Common myeloid progenitor, CD34-positive (primary cell): ENCODE data around the gene GRPEL2.
A peak's percentile ranks its signal among the peaks of the same experiment; 100 is the strongest.

Experiments used
- CTCF ChIA-PET: fragments of 350-600 bp; sonication (Branson Sonifier 250); formaldehyde crosslinking; loops from one replicate; lab custom pipeline; 2021; ENCODE audit warnings: antibody characterized with exemption; lab: Charles Lee
- POLR2A ChIA-PET: fragments of 350-600 bp; sonication (Branson Sonifier 250); formaldehyde crosslinking; loops from one replicate; lab custom pipeline; 2021; ENCODE audit warnings: antibody characterized with exemption; lab: Charles Lee
- DNase-seq, 3 donors: peaks; one replicate each; pipeline versions ENCODE4 v3.0.0 to v3.0.0-alpha.2; 2013
- H3K27ac ChIP-seq, 2 experiments: 1 replicate in 1 of 2; 2 replicates in 1 of 2; pipeline ENCODE4 v1.7.0; 2013; ENCODE audit warnings: inconsistent platforms in 2 of 2, low read length in 2 of 2, mild to moderate bottlenecking in 2 of 2, low read depth in 1 of 2, moderate library complexity in 1 of 2; ENCODE audit not compliant: severe bottlenecking in 2 of 2, insufficient read depth in 1 of 2, poor library complexity in 1 of 2
- H3K27me3 ChIP-seq, 5 experiments: replicated peaks in 2 of 5; 1 replicate in 3 of 5; 2 replicates in 2 of 5; pipeline versions ENCODE4 v1.6.1 to v1.7.0; 2013; ENCODE audit warnings: low read length in 4 of 5, mild to moderate bottlenecking in 2 of 5, moderate library complexity in 2 of 5, inconsistent platforms in 1 of 5; ENCODE audit not compliant: insufficient read depth in 5 of 5, control insufficient read depth in 4 of 5
- H3K36me3 ChIP-seq, 4 experiments: 1 replicate in 2 of 4; 2 replicates in 2 of 4; pipeline versions ENCODE4 v1.6.1 to v1.7.0; 2013; ENCODE audit warnings: low read length in 3 of 4, control low read depth in 1 of 4, mild to moderate bottlenecking in 1 of 4; ENCODE audit not compliant: control insufficient read depth in 4 of 4, insufficient read depth in 4 of 4
- H3K4me1 ChIP-seq, 4 experiments: 1 replicate in 3 of 4; 2 replicates in 1 of 4; pipeline versions ENCODE4 v1.6.1 to v1.7.1; 2013; ENCODE audit warnings: low read length in 3 of 4, mild to moderate bottlenecking in 3 of 4, control low read depth in 1 of 4, inconsistent platforms in 1 of 4, moderate library complexity in 1 of 4; ENCODE audit not compliant: control insufficient read depth in 4 of 4, insufficient read depth in 4 of 4; ENCODE audit errors: control extremely low read depth in 1 of 4
- H3K4me3 ChIP-seq, 7 experiments: 1 replicate in 4 of 7; 2 replicates in 3 of 7; pipeline versions ENCODE4 v1.5.1 to v1.7.0; 2013; ENCODE audit warnings: mild to moderate bottlenecking in 7 of 7, low read length in 6 of 7, moderate library complexity in 6 of 7, inconsistent platforms in 2 of 7, low read depth in 2 of 7, control low read depth in 1 of 7; ENCODE audit not compliant: insufficient read depth in 4 of 7, control insufficient read depth in 1 of 7; ENCODE audit errors: extremely low read depth in 1 of 7
- H3K9me3 ChIP-seq, 5 experiments: 1 replicate in 4 of 5; 2 replicates in 1 of 5; pipeline versions ENCODE4 v1.6.1 to v1.7.1; 2013; ENCODE audit warnings: low read length in 4 of 5, mild to moderate bottlenecking in 2 of 5, inconsistent platforms in 1 of 5, low read depth in 1 of 5, moderate library complexity in 1 of 5; ENCODE audit not compliant: control insufficient read depth in 4 of 5, insufficient read depth in 2 of 5; ENCODE audit errors: control extremely low read depth in 1 of 5
- WGBS: methylation state at CpG from one replicate; pipeline ENCODE4 v1.1.5; 2013; ENCODE audit not compliant: insufficient coverage; 5-methylcytosine and 5-hydroxymethylcytosine counted together

Gene GRPEL2

GRCh38 chr5:149378241-149378820 lies 33.0 kb downstream of the GRPEL2 start:
- H3K4me1 ChIP-seq = no peaks in the 10 kb centered on the region
- no peak for DNase-seq
- CTCF ChIA-PET = interaction anchor here (1.8 to 14.2 kb wide), 5 partner anchors 12 to 62 kb away, joined by 4 to 209 read pairs (median 10); partner anchors contain the start of gene PCYOX1L
- H3K36me3 ChIP-seq = no peaks in the 10 kb centered on the region
- H3K27me3 ChIP-seq = no peaks in the 10 kb centered on the region
- H3K4me3 ChIP-seq = no peak overlapping the region
- H3K27ac ChIP-seq = no peak overlapping the region
- no peaks in the 10 kb centered on the region for H3K9me3 ChIP-seq
- POLR2A ChIA-PET = no interaction called here
- WGBS = 96% methylated on average over 4 of the region's 5 CpGs

GRCh38 chr5:149379177-149379761 lies 34.0 kb downstream of the GRPEL2 start, which contains the start of gene IL17B:
TSS of gene IL17B (minus strand) at chr5:149379292. CDS start at chr5:149379225, 67 bp downstream.
- Histone ChIP-seq H3K27me3 (no peaks in the 10 kb centered on the region), H3K36me3 (no peaks in the 10 kb centered on the region), H3K4me3 (no peak within 1 kb of the TSS), H3K4me1 (no peaks in the 10 kb centered on the region), H3K9me3 (no peaks in the 10 kb centered on the region), H3K27ac (no peak within 1 kb of the TSS)
- DNase-seq = no peak
- ChIA-PET POLR2A (no interaction called here), CTCF (interaction anchor here (0.9 to 14.2 kb wide), 12 partner anchors 10 to 243 kb away, joined by 3 to 209 read pairs (median 4); partner anchors contain the start of genes CSNK1A1 and PCYOX1L)
- WGBS = 96% methylated on average over 19 of the region's 22 CpGs

- CTCF ChIA-PET = interaction anchor here (0.8 to 14.2 kb wide), 15 partner anchors 10 to 243 kb away, joined by 3 to 209 read pairs (median 3); partner anchors contain the start of genes CSNK1A1 and PCYOX1L
- H3K4me1 ChIP-seq = no peaks in the 10 kb centered on the region
- no peak for DNase-seq
- no peaks in the 10 kb centered on the region for H3K27me3 ChIP-seq
- no peaks in the 10 kb centered on the region for H3K36me3 ChIP-seq
- H3K4me3 ChIP-seq = no peak overlapping the region
- no peaks in the 10 kb centered on the region for H3K9me3 ChIP-seq
- WGBS = 100% methylated on average over 4 of the region's 5 CpGs
- no peak overlapping the region for H3K27ac ChIP-seq
- POLR2A ChIA-PET = no interaction called here
Measured at GRCh38 chr5:149379818-149380374, 34.6 kb downstream of the GRPEL2 start.

- no peaks in the 10 kb centered on the region for H3K9me3 ChIP-seq
- ChIA-PET POLR2A (no interaction called here), CTCF (interaction anchor here (0.5 to 14.2 kb wide), 27 partner anchors 10 to 242 kb away, joined by 3 to 209 read pairs (median 4); partner anchors contain the start of genes CSNK1A1 and PCYOX1L)
- H3K4me1 ChIP-seq = peaks cover 0 to 4% (median 3%) of the 10 kb centered on the region in 4 experiments
- no peak overlapping the region for H3K4me3 ChIP-seq
- no peaks in the 10 kb centered on the region for H3K27me3 ChIP-seq
- DNase-seq = no peak
- WGBS = 93% methylated on average over 13 of the region's 16 CpGs
- no peak overlapping the region for H3K27ac ChIP-seq
- H3K36me3 ChIP-seq = no peaks in the 10 kb centered on the region
Measured at GRCh38 chr5:149380466-149381121, 35.3 kb downstream of the GRPEL2 start.

GRCh38 chr5:149381261-149381985 lies 36.1 kb downstream of the GRPEL2 start:
- POLR2A ChIA-PET = no interaction called here
- peaks cover 0 to 8% (median 6%) of the 10 kb centered on the region in 4 experiments for H3K4me1 ChIP-seq

GRCh38 chr5:149381986-149382338 lies 36.7 kb downstream of the GRPEL2 start:
- ChIA-PET CTCF (interaction anchor here (0.6 to 14.2 kb wide), 27 partner anchors 9 to 207 kb away, joined by 3 to 209 read pairs (median 4); partner anchors contain the start of gene PCYOX1L), POLR2A (no interaction called here)
- Histone ChIP-seq H3K27me3 (no peaks in the 10 kb centered on the region), H3K27ac (no peak overlapping the region), H3K4me3 (no peak overlapping the region), H3K36me3 (no peaks in the 10 kb centered on the region), H3K4me1 (peaks cover 0 to 8% (median 6%) of the 10 kb centered on the region in 4 experiments), H3K9me3 (no peaks in the 10 kb centered on the region)
- DNase-seq = peak; percentile 61 to 78 (median 72)
- WGBS = 56% methylated on average over 12 of the region's 16 CpGs

More at GRCh38 chr5:149381261-149381985, 36.1 kb downstream of the GRPEL2 start:
- CTCF ChIA-PET = interaction anchor here (0.5 to 14.2 kb wide), 27 partner anchors 9 to 241 kb away, joined by 3 to 209 read pairs (median 4); partner anchors contain the start of gene PCYOX1L
- Histone ChIP-seq H3K36me3 (no peaks in the 10 kb centered on the region), H3K4me3 (no peak overlapping the region), H3K27ac (no peak overlapping the region), H3K9me3 (no peaks in the 10 kb centered on the region), H3K27me3 (no peaks in the 10 kb centered on the region)
- no peak for DNase-seq
- 61% methylated on average over 7 of the region's 8 CpGs for WGBS
